ENCODE results near the gene ABCC5. TPM values are rescaled to one million over a fixed set of nuclear protein-coding genes. Genes with fewer than 3 reads are reported as not detected.
"Not testable (repeated sequence)": the region's sequence is repeated elsewhere in the genome, so short reads cannot be mapped to it uniquely, and the experiment has no call there.

The ABCC5 gene
- total and polyA plus RNA-seq, 2 of the 8 experiments (the other 6 are each of a cell fraction or from before 2014, with no cell fraction given) = 25.3 to 40.8 TPM

- H3K36me3 ChIP-seq (ENCODE audit: control insufficient read depth in 2 of 4, insufficient read depth in 4 of 4, low read length in 3 of 4); H3K9me3 ChIP-seq (ENCODE audit: insufficient read depth in 2 of 2, low read depth in 1 of 2, low read length in 1 of 2); H3K27me3 ChIP-seq (replicated peaks in 1 of 4; ENCODE audit: control insufficient read depth in 3 of 4, extremely low read depth in 1 of 4, insufficient read depth in 3 of 4, low read length in 3 of 4); DNase-seq (ENCODE audit: low read depth in 1 of 2, low spot score in 2 of 2); H3K79me1 ChIP-seq (ENCODE audit: low read depth, low read length); H3K23ac ChIP-seq (ENCODE audit: insufficient read length); H3K14ac ChIP-seq (ENCODE audit: insufficient read length); H3K4me1 ChIP-seq (replicated peaks in 1 of 4; ENCODE audit: control insufficient read depth in 3 of 4, insufficient read depth in 4 of 4, low read length in 3 of 4); H3K79me2 ChIP-seq (ENCODE audit: control insufficient read depth in 1 of 2, insufficient read depth in 2 of 2, low read length in 2 of 2); H4K5ac ChIP-seq (ENCODE audit: insufficient read length, low read depth, low read length); POLR2A ChIA-PET (ENCODE audit: partially characterized antibody); H3K18ac ChIP-seq (ENCODE audit: extremely low read depth, low read length); H2BK12ac ChIP-seq (ENCODE audit: low read depth, low read length); H4K20me1 ChIP-seq (replicated peaks in 1 of 2; ENCODE audit: control insufficient read depth in 1 of 2, insufficient read depth in 2 of 2, low read length in 2 of 2); H3K23me2 ChIP-seq (ENCODE audit: low read depth, low read length); H4K91ac ChIP-seq (replicated peaks; ENCODE audit: insufficient read length, low read length); CTCF ChIA-PET (ENCODE audit: partially characterized antibody); H2BK120ac ChIP-seq (replicated peaks; ENCODE audit: low read depth, low read length); H2AK5ac ChIP-seq (ENCODE audit: low read depth, low read length); H2BK5ac ChIP-seq (ENCODE audit: low read depth, low read length); H2BK20ac ChIP-seq (ENCODE audit: low read length); H3K4ac ChIP-seq (replicated peaks; ENCODE audit: insufficient read length, low read depth, low read length); H4K8ac ChIP-seq (ENCODE audit: extremely low read depth, insufficient read depth, low read length); H3K4me2 ChIP-seq (ENCODE audit: insufficient read depth in 1 of 2, low read depth in 2 of 2, low read length in 2 of 2); FAIRE-seq; H3K4me3 ChIP-seq (ENCODE audit: extremely low read depth in 1 of 4, insufficient read depth in 2 of 4, low read depth in 3 of 4, low read length in 4 of 4); H3K9ac ChIP-seq (replicated peaks in 1 of 4; ENCODE audit: extremely low read depth in 1 of 4, low read depth in 3 of 4, low read length in 3 of 4); H3K27ac ChIP-seq (ENCODE audit: low read depth, low read length); H2AFZ ChIP-seq (ENCODE audit: low read length); H3K56ac ChIP-seq (replicated peaks; ENCODE audit: insufficient read length, low read depth, low read length); H2BK15ac ChIP-seq (ENCODE audit: low read length): not testable (repeated sequence)
- WGBS, 2 experiments (ENCODE audit: extremely low coverage in 1 of 2, insufficient coverage in 1 of 2, insufficient read length in 1 of 2, insufficient replicate concordance in 2 of 2, low coverage in 1 of 2, low lambda C conversion rate in 2 of 2, missing lambda C conversion rate in 1 of 2) = 76% methylated on average over 1 of the region's 1 CpG; no CpG with 5 or more reads in 1 of the 2 experiments
Measured at GRCh38 chr3:184028275-184028890, 10.7 kb upstream of the ABCC5 start.

- H3K27ac ChIP-seq (ENCODE audit: low read depth, low read length); H3K23ac ChIP-seq (ENCODE audit: insufficient read length); FAIRE-seq; H3K36me3 ChIP-seq (ENCODE audit: control insufficient read depth in 2 of 4, insufficient read depth in 4 of 4, low read length in 3 of 4); H2BK12ac ChIP-seq (ENCODE audit: low read depth, low read length); DNase-seq (ENCODE audit: low read depth in 1 of 2, low spot score in 2 of 2); H3K18ac ChIP-seq (ENCODE audit: extremely low read depth, low read length); H4K91ac ChIP-seq (replicated peaks; ENCODE audit: insufficient read length, low read length); H3K4me2 ChIP-seq (ENCODE audit: insufficient read depth in 1 of 2, low read depth in 2 of 2, low read length in 2 of 2); H3K27me3 ChIP-seq (replicated peaks in 1 of 4; ENCODE audit: control insufficient read depth in 3 of 4, extremely low read depth in 1 of 4, insufficient read depth in 3 of 4, low read length in 3 of 4); H3K79me1 ChIP-seq (ENCODE audit: low read depth, low read length); H3K4me3 ChIP-seq (ENCODE audit: extremely low read depth in 1 of 4, insufficient read depth in 2 of 4, low read depth in 3 of 4, low read length in 4 of 4); H3K9ac ChIP-seq (replicated peaks in 1 of 4; ENCODE audit: extremely low read depth in 1 of 4, low read depth in 3 of 4, low read length in 3 of 4); H2BK5ac ChIP-seq (ENCODE audit: low read depth, low read length); CTCF ChIA-PET (ENCODE audit: partially characterized antibody); H4K5ac ChIP-seq (ENCODE audit: insufficient read length, low read depth, low read length); H3K14ac ChIP-seq (ENCODE audit: insufficient read length); H2BK120ac ChIP-seq (replicated peaks; ENCODE audit: low read depth, low read length); H4K20me1 ChIP-seq (replicated peaks in 1 of 2; ENCODE audit: control insufficient read depth in 1 of 2, insufficient read depth in 2 of 2, low read length in 2 of 2); H2BK20ac ChIP-seq (ENCODE audit: low read length); H3K9me3 ChIP-seq (ENCODE audit: insufficient read depth in 2 of 2, low read depth in 1 of 2, low read length in 1 of 2); H3K4ac ChIP-seq (replicated peaks; ENCODE audit: insufficient read length, low read depth, low read length); H2BK15ac ChIP-seq (ENCODE audit: low read length); H3K79me2 ChIP-seq (ENCODE audit: control insufficient read depth in 1 of 2, insufficient read depth in 2 of 2, low read length in 2 of 2); POLR2A ChIA-PET (ENCODE audit: partially characterized antibody); H3K23me2 ChIP-seq (ENCODE audit: low read depth, low read length); H3K56ac ChIP-seq (replicated peaks; ENCODE audit: insufficient read length, low read depth, low read length); H2AK5ac ChIP-seq (ENCODE audit: low read depth, low read length); H3K4me1 ChIP-seq (replicated peaks in 1 of 4; ENCODE audit: control insufficient read depth in 3 of 4, insufficient read depth in 4 of 4, low read length in 3 of 4); H4K8ac ChIP-seq (ENCODE audit: extremely low read depth, insufficient read depth, low read length): not testable (repeated sequence)
- WGBS, 2 experiments (ENCODE audit: extremely low coverage in 1 of 2, insufficient coverage in 1 of 2, insufficient read length in 1 of 2, insufficient replicate concordance in 2 of 2, low coverage in 1 of 2, low lambda C conversion rate in 2 of 2, missing lambda C conversion rate in 1 of 2) = 80% methylated on average over 5 of the region's 5 CpGs; no CpG with 5 or more reads in 1 of the 2 experiments
- peak overlapping the region; percentile 44; the same call in 1 of the 2 replicates for H2AFZ ChIP-seq (ENCODE audit: low read length)
Measured at GRCh38 chr3:184025256-184025655, 7.6 kb upstream of the ABCC5 start.

Measured in H1 (cell line).